Endothelial cell of umbilical vein (primary cell): Measurements from ENCODE around the gene MSANTD2. TPM values are rescaled to one million over a fixed set of nuclear protein-coding genes. Genes with fewer than 3 reads are reported as not detected.

Experiments
- BruUV-seq: library from RNA; stranded (reverse); fragments of 400-500 nt; replicated peaks from 2 replicates; lab custom pipeline; 2021; lab: Mats Ljungman, UMichigan
- CTCF ChIA-PET: fragments of 300-600, 350-600 bp; sonication (Branson Sonifier 250); formaldehyde crosslinking; loops from one replicate; lab custom pipeline; 2021; ENCODE audit warnings: antibody characterized with exemption, inconsistent platforms; lab: Charles Lee
- POLR2A ChIA-PET: fragments of 300-600, 350-600 bp; sonication (Branson Sonifier 250); formaldehyde crosslinking; loops from one replicate; lab custom pipeline; 2021; ENCODE audit warnings: antibody characterized with exemption, inconsistent platforms; lab: Charles Lee
- DNase-seq: peaks from one replicate; pipeline ENCODE4 v3.0.0-alpha.2; 2011; ENCODE audit warnings: low read depth, low spot score
- FAIRE-seq: peaks from 2 replicates; lab custom pipeline; 2011; peaks lifted over from hg19 to GRCh38; lab: Jason Lieb, UNC
- H2AFZ ChIP-seq: 2 replicates; pipeline ENCODE4 v1.6.0; 2012; ENCODE audit warnings: low read depth, low read length, control low read depth, inconsistent platforms
- H3K27ac ChIP-seq: 2 replicates; pipeline ENCODE4 v1.5.1; 2011; ENCODE audit warnings: low read depth, mild to moderate bottlenecking, control low read depth, low read length, moderate library complexity; ENCODE audit not compliant: insufficient read depth
- H3K27me3 ChIP-seq, 2 experiments: 2 replicates each; pipeline versions ENCODE4 v1.6.0 to v1.6.1; 2011; ENCODE audit warnings: low read length in 2 of 2, mixed read lengths in 1 of 2; ENCODE audit not compliant: control insufficient read depth in 2 of 2, insufficient read depth in 2 of 2
- H3K36me3 ChIP-seq, 2 experiments: 2 replicates in 1 of 2; 3 replicates in 1 of 2; pipeline ENCODE4 v1.5.1; 2011; ENCODE audit warnings: low read length in 2 of 2, mild to moderate bottlenecking in 1 of 2, moderate library complexity in 1 of 2; ENCODE audit not compliant: control insufficient read depth in 2 of 2, insufficient read depth in 2 of 2; ENCODE audit errors: extremely low read depth in 1 of 2
- H3K4me1 ChIP-seq: 3 replicates; pipeline ENCODE4 v1.5.1; 2011; ENCODE audit warnings: mild to moderate bottlenecking, low read length; ENCODE audit not compliant: control insufficient read depth, insufficient read depth; ENCODE audit errors: extremely low read depth
- H3K4me2 ChIP-seq: 2 replicates; pipeline ENCODE4 v1.6.1; 2011; ENCODE audit warnings: low read length, control low read depth, mixed read lengths; ENCODE audit not compliant: insufficient read depth
- H3K4me3 ChIP-seq, 3 experiments: fragments of 200-600 bp in 1 of 3; sonication (generic), shearing (Covaris generic) in 1 of 3; replicated peaks in 1 of 3; 2 replicates each; pipeline ENCODE4 v1.5.1; 2011 to 2016; ENCODE audit warnings: control low read depth in 3 of 3, low read length in 3 of 3, mild to moderate bottlenecking in 2 of 3, inconsistent platforms in 1 of 3, low read depth in 1 of 3, moderate library complexity in 1 of 3; ENCODE audit not compliant: insufficient read depth in 1 of 3
- H3K79me2 ChIP-seq: 2 replicates; pipeline ENCODE4 v1.6.0; 2012; ENCODE audit warnings: low read length, inconsistent platforms; ENCODE audit not compliant: control insufficient read depth, insufficient read depth
- H3K9ac ChIP-seq: replicated peaks from 2 replicates; pipeline ENCODE3; 2011; ENCODE audit warnings: low read length, control low read depth; ENCODE audit not compliant: insufficient read depth; ENCODE audit errors: extremely low read depth
- H3K9me1 ChIP-seq: replicated peaks from 3 replicates; pipeline ENCODE4 v1.6.0; 2011; ENCODE audit warnings: mild to moderate bottlenecking, low read length; ENCODE audit not compliant: control insufficient read depth, insufficient read depth; ENCODE audit errors: extremely low read depth
- H3K9me3 ChIP-seq: replicated peaks from 2 replicates; pipeline ENCODE4 v1.5.1; 2012; ENCODE audit warnings: low read length, inconsistent platforms; ENCODE audit not compliant: control insufficient read depth, insufficient read depth
- H4K20me1 ChIP-seq: replicated peaks from 2 replicates; pipeline ENCODE3; 2011; ENCODE audit warnings: mild to moderate bottlenecking, low read length; ENCODE audit not compliant: control insufficient read depth, insufficient read depth; ENCODE audit errors: extremely low read depth
- GATA2 ChIP-seq: IDR thresholded peaks from 2 replicates; pipeline ENCODE4 v1.7.0; 2011; ENCODE audit warnings: low read depth, mild to moderate bottlenecking, moderate library complexity, mixed read lengths, low read length; ENCODE audit not compliant: insufficient read length, insufficient read depth
- MAX ChIP-seq: IDR thresholded peaks from 2 replicates; pipeline ENCODE4 v1.6.1; 2011; ENCODE audit not compliant: insufficient read depth, insufficient read length
- MYC ChIP-seq: IDR thresholded peaks from one replicate; pipeline ENCODE4 v1.6.1; 2011; ENCODE audit warnings: mild to moderate bottlenecking, low read depth, low read length
- POLR2AphosphoS5 ChIP-seq: IDR thresholded peaks from 2 replicates; pipeline ENCODE4 v1.6.1; 2012; ENCODE audit warnings: low read depth, mild to moderate bottlenecking, control low read depth, low read length, moderate library complexity; ENCODE audit not compliant: insufficient read depth
- dilution Hi-C: fragments of 300-500 bp; cut with MboI; formaldehyde crosslinking; loops from one replicate; pipeline ENCODE4 v1.15.0; 2019; ENCODE audit warnings: low sequenced_read_pairs; ENCODE audit not compliant: extremely low pct_ligation_motif_present
- intact Hi-C: fragments of 100-400 bp; cut with micrococcal nuclease; formaldehyde crosslinking; loops from one replicate; pipeline ENCODE4 v1.10.0; 2022
- polyA plus RNA-seq, 4 experiments: library from polyadenylated mRNA; depleted of rRNA in 3 of 4; stranded (reverse) in 3 of 4; unstranded in 1 of 4; fragments of >200 nt; gene quantifications; 2 replicates each; pipeline versions ENCODE4 v1.2.1 to v1.2.3, GENCODE V29; 2011 to 2012; ENCODE audit warnings: missing spikeins in 1 of 4
- total RNA-seq: library from RNA; stranded (reverse); gene quantifications from 2 replicates; pipeline ENCODE4 v1.2.3, GENCODE V29; 2021

MSANTD2 gene
- total and polyA plus RNA-seq, 2 donors (not counting 3 experiments of a cell fraction or from before 2014, with no cell fraction given), result 5.5 to 23.2 TPM

GRCh38 chr11:124716591-124716990 lies 83.6 kb downstream of the MSANTD2 start:
- ChIA-PET CTCF (interaction anchor here (1.0 to 2.5 kb wide), 4 partner anchors 23 to 309 kb away, joined by 3 to 24 read pairs (median 12); partner anchors contain the start of gene NRGN), POLR2A (interaction anchor here (1.3 kb wide), 1 partner anchor 30 kb away, joined by 9 read pairs; no protein-coding TSS in a partner anchor)
- Histone ChIP-seq H2AFZ (no peak overlapping the region), H3K27me3 (no peaks in the 10 kb centered on the region), H3K27ac (no peak overlapping the region), H3K9me1 (no peaks in the 10 kb centered on the region), H3K9me3 (no peaks in the 10 kb centered on the region), H4K20me1 (no peaks in the 10 kb centered on the region), H3K4me2 (no peak overlapping the region), H3K79me2 (no peaks in the 10 kb centered on the region), H3K36me3 (no peaks in the 10 kb centered on the region), H3K4me1 (peaks cover 24% of the 10 kb centered on the region), H3K4me3 (no peak overlapping the region), H3K9ac (no peak overlapping the region)
- BruUV-seq, result no TSS peak
- DNase-seq (peak; percentile 9), FAIRE-seq (peak; percentile 55)
- TF ChIP-seq MAX (no peak), POLR2AphosphoS5 (no peak), GATA2 (no peak), MYC (no peak)
- intact Hi-C loops, result no loop called here
- dilution Hi-C loops, result no loop called here

Other genes with a start within 250 kb of the MSANTD2 start
- not detected in 2 replicates for gene OR8A1, start 230.4 kb downstream of the MSANTD2 start, total RNA-seq
- gene OR8A1, start 230.4 kb downstream of the MSANTD2 start, polyA plus RNA-seq, result not detected in 2 replicates
- gene PANX3, start 189.0 kb downstream of the MSANTD2 start, total RNA-seq, result not detected in 2 replicates
- gene PANX3, start 189.0 kb downstream of the MSANTD2 start, polyA plus RNA-seq, result not detected in 2 replicates
- gene TBRG1, start 177.5 kb downstream of the MSANTD2 start, total RNA-seq, result 29.6 and 34.4 TPM in 2 replicates
- 22.4 and 24.3 TPM in 2 replicates for gene TBRG1, start 177.5 kb downstream of the MSANTD2 start, polyA plus RNA-seq
- 15.1 and 16.9 TPM in 2 replicates for gene SIAE, start 126.7 kb downstream of the MSANTD2 start, total RNA-seq
- 22.1 and 23.9 TPM in 2 replicates for gene SIAE, start 126.7 kb downstream of the MSANTD2 start, polyA plus RNA-seq
- gene SPA17, start 126.5 kb downstream of the MSANTD2 start, total RNA-seq, result 4.7 and 6.1 TPM in 2 replicates
- gene SPA17, start 126.5 kb downstream of the MSANTD2 start, polyA plus RNA-seq, result 2.8 and 3.9 TPM in 2 replicates
- 30.9 and 33.5 TPM in 2 replicates for gene NRGN, start 60.5 kb downstream of the MSANTD2 start, total RNA-seq
- gene NRGN, start 60.5 kb downstream of the MSANTD2 start, polyA plus RNA-seq, result 29.1 and 31.5 TPM in 2 replicates
- 3.6 and 7.0 TPM in 2 replicates for gene VSIG2, start 48.2 kb downstream of the MSANTD2 start, total RNA-seq
- 0.94 and 1.2 TPM in 2 replicates for gene VSIG2, start 48.2 kb downstream of the MSANTD2 start, polyA plus RNA-seq
- 273 and 303 TPM in 2 replicates for gene ESAM, start 38.1 kb downstream of the MSANTD2 start, total RNA-seq
- 383 and 451 TPM in 2 replicates for gene ESAM, start 38.1 kb downstream of the MSANTD2 start, polyA plus RNA-seq
- 19.3 and 27.1 TPM in 2 replicates for gene ROBO3, start 65.0 kb upstream of the MSANTD2 start, total RNA-seq
- 65.4 and 79.4 TPM in 2 replicates for gene ROBO3, start 65.0 kb upstream of the MSANTD2 start, polyA plus RNA-seq
- 464 and 474 TPM in 2 replicates for gene ROBO4, start 97.5 kb upstream of the MSANTD2 start, total RNA-seq
- gene ROBO4, start 97.5 kb upstream of the MSANTD2 start, polyA plus RNA-seq, result 260 and 346 TPM in 2 replicates
- gene HEPN1, start 118.8 kb upstream of the MSANTD2 start, total RNA-seq, result not detected in 2 replicates
- not detected in 2 replicates for gene HEPN1, start 118.8 kb upstream of the MSANTD2 start, polyA plus RNA-seq
- not detected in 2 replicates for gene HEPACAM, start 135.6 kb upstream of the MSANTD2 start, total RNA-seq
- 0.03 TPM in 1 of 2 replicates, not detected in the other for gene HEPACAM, start 135.6 kb upstream of the MSANTD2 start, polyA plus RNA-seq
- gene CCDC15, start 153.8 kb upstream of the MSANTD2 start, total RNA-seq, result 3.8 and 4.6 TPM in 2 replicates
- 0.75 and 0.92 TPM in 2 replicates for gene CCDC15, start 153.8 kb upstream of the MSANTD2 start, polyA plus RNA-seq